HG03558 (cell line): Measurements from ENCODE around the gene MBD5.

Experiments
- ATAC-seq: cut with Tn5 transposase; IDR thresholded peaks from one replicate; pipeline ENCODE4 v1.9.1; 2021; ENCODE audit warnings: moderate number of reproducible peaks; ENCODE audit not compliant: unreplicated experiment; ENCODE audit errors: extremely low read depth

Gene MBD5

GRCh38 chr2:148273158-148273691 is 252.3 kb downstream of the MBD5 start:
- no peak for ATAC-seq

DNA sequence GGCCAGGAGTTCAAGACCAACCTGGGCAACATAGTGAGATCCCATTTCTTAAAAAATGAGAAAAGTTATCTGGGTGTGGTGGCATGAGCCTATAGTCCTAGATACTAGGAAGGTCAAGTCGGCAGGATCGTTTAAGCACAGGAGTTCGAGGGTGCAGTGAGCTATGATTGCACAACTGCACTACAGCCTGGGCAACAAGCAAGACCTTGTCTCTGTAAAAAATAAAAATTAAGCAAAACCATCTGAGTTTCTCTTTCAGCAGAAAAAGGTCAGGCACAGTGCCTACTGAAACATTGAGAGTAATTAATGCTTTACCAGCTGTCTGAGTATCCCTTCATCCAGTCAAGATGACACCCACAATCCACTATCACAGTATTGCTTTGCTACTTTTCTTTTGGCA is 258.3 kb downstream of the MBD5 start:
- ATAC-seq, result no peak

- ATAC-seq, result no peak
Observed at GRCh38 chr2:148282201-148282600, 261.3 kb downstream of the MBD5 start.

- no peak for ATAC-seq
Observed at GRCh38 chr2:148292431-148292830, 271.5 kb downstream of the MBD5 start.

DNA sequence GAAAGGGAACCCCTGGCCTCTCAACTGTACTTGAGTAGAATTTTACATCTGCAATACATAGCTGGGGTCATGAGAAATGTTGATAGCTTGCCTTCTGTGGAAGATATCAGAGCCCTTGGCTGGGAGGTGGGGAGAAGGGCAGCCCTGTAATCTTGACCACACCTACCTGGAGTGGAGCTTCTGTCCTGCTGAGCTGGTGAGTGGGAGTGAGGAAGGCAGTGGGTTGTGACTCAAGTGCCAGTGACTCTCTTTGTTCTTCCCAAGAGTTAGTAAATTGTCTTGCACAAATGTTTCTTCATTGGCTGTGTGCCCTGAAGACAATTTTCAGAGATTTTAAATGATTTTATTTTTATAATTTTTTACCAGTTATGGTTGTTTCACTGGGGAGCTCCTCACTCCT is 277.3 kb downstream of the MBD5 start:
- ATAC-seq, result no peak

DNA sequence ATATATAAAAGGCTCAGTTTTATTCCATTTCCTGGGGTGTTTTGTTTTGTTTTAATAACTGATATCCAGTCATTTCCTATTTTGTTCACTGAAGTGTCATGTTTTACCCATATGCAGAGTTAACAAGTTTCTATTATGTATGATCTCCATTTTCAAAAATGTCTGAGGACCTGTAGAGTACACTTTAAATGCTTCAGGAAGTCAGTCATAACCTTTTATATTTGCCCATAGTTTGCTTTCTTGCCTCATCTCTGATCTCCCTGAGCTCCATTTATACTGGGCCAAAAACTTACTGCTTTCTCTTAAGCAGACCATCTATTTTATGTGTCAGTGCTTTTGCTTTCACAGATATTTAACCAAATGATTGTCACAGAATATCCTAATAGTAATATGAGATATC is 278.7 kb downstream of the MBD5 start:
- ATAC-seq, result no peak

- no peak for ATAC-seq
Observed at GRCh38 chr2:148300544-148300943, 279.7 kb downstream of the MBD5 start.

DNA sequence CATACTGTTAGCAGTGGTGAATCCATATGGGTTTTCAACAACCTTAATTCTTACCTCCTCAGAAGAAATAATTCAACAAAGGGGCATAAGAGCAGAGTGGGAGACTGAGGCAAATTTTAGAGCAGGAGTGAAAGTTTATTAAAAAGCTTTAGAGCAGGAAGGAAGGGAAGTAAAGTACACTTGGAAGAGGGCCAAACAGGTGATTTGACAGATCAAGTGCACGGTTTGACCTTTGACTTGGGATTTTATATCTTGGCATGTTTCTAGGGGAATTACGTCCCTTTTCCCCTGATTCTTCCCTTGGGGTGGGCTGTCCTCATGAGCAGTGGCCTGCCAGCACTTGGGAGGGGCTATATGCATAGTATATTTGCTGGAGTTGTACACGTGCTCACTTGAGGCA is 280.5 kb downstream of the MBD5 start:
- ATAC-seq, result no peak

GRCh38 chr2:148302526-148302925 is 281.6 kb downstream of the MBD5 start:
- ATAC-seq, result no peak

DNA sequence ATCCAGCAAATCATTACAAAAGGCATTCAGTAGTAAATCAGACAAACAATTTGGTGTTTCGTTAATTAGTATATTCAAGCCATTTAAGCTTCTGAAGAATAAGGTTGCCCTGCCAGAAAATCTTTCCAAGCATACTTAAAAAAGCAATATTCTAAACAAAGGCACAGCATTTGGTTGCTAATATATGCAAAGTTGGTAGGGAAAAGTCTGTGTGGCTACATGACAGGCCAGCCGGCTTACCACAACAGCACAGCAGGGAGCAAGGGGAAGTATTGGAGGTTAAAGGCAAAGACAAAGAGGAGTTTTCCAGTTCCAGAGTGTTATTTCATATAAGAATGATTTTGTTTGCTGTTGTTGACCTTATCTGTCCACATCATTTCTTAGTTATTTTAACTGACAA is 282.3 kb downstream of the MBD5 start:
- ATAC-seq, result no peak

DNA sequence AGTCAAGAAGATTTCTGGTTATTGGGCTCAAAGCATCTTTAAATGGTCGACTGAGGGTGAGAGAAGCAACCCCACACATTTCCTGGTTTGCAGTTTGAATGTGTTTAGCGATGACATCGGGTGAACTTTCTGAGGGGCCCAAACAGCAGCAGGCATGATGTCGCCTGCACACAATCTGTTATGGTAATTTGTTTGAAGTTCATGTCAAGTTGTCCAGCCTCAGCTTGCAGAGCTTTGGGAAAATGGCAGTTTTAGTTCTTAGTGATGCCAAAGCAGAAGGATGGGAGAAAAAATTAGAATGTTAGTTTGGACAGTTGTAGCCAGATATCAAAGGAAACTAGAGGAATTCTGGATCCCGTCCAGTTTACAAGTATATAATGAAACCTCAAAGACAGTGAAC is 284.6 kb downstream of the MBD5 start:
- ATAC-seq, result no peak

- no peak for ATAC-seq
Observed at GRCh38 chr2:148306027-148306426, 285.1 kb downstream of the MBD5 start.

DNA sequence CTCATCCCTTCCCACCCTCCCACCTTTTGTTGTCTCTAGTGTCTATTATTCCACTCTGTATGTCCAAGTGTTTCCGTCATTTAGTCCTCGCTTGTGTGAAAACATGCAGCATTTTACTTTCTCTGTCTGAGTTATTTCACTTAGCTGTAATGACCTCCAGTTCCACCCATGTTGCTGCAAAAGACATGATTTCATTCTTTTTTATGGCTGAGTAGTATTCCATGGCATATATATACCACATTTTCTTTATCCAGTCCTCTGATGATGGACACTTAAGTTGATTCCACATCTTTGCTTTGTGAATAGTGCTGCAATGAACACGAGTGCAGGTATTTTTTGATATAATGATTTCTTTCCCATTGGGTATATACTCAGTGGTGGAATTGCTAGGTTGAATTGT is 296.7 kb downstream of the MBD5 start:
- ATAC-seq, result no peak

DNA sequence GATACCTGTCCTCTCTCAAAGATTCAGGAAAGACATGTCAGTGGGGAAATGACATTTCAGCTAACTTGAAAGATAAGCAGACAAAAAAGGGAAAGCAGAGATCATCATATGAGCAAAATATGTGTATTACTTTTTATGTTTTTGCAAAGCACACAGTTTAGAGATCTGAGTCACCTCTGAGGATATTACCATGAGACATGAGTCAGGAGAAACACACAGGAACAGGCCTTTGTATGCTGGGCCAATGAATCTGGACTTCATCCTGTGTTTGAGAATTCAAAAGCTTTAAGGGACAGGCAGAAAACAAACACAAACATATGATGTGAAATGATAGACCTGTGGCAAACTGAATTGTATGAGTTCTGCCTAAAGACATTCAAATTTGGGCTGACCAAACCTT is 317.6 kb downstream of the MBD5 start:
- ATAC-seq, result no peak

DNA sequence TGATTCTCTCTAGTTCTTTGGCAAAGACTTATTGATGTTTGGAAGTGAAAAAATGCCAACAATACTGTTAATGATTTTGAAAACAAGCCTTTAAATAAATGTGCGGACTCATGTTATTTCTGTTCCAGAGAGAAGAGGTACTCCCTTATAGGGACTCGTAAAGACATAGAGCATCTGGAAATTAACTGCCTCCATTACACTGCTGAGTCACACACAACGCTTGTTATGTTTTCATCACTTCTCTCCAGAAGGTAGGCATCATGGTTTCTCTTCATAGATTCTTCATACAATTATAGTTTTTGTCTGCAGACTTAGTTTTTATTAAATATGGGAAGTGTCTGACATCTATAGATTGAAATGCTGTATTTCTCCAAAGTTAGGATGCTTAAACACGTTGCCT is 321.2 kb downstream of the MBD5 start:
- ATAC-seq, result no peak

DNA sequence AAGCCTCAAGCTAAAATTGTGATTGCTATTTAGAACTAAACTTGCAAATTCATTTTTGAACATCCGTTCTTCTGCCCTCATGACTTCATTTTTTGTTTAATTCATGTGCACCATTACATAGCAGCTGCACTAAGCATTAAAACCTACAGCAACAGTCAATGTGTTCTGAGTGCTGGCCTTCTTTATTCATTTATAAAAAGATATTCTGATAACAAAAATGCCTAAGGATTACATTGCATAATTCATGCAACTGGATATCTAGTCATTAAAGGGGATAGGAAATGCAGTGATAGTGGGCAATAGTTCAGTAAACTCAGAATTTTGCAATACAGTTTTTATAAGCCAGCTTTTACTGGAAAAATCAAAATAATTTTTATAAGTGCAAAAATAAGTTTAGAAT is 329.3 kb downstream of the MBD5 start:
- no peak for ATAC-seq

GRCh38 chr2:148351437-148352143 is 330.7 kb downstream of the MBD5 start:
- no peak for ATAC-seq

GRCh38 chr2:148358375-148358774 is 337.5 kb downstream of the MBD5 start:
- no peak for ATAC-seq

- no peak for ATAC-seq
Observed at GRCh38 chr2:148360662-148361061, 339.8 kb downstream of the MBD5 start.

GRCh38 chr2:148362144-148362796 is 341.4 kb downstream of the MBD5 start:
- no peak for ATAC-seq

- ATAC-seq, result no peak
Observed at GRCh38 chr2:148375214-148375613, 354.3 kb downstream of the MBD5 start.

DNA sequence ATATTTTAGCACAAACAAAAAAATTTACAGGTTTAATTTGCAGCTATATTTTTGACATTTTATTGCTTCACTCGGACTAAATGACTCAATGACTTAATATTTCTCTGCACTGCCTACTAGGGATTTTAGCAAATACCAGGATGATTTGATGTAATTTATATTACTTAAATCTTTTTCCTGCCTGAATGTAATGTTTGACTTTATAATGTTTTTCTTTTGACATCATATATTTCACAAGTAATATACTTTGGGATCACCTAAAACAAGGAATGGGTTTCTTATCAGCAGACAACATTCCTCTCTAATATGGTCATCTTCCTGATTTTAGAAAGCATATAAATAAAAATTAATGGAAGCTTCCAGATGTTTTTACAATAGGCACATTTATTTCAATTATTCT is 370.4 kb downstream of the MBD5 start:
- ATAC-seq, result no peak
